Measurements from ENCODE around the gene SHKBP1.

The SHKBP1 gene

GRCh38 chr19:40547836-40548235, 28.8 kb upstream of the SHKBP1 start:
- in situ Hi-C loops (cut with HindIII; ENCODE audit: low sequenced_read_pairs) = no loop called here
- DNase-seq (ENCODE audit: low read depth, low spot score) = no peak
- H3K4me3 ChIP-seq (ENCODE audit: low read depth, low read length) = no peak overlapping the region
- no peak for TF ChIP-seq CTCF (IDR thresholded peaks at IDR 0.05; ENCODE audit: low read depth, low read length)

- H3K4me3 ChIP-seq (ENCODE audit: low read depth, low read length) = no peak overlapping the region
- TF ChIP-seq CTCF (IDR thresholded peaks at IDR 0.05; ENCODE audit: low read depth, low read length) = peak; percentile 49
- in situ Hi-C loops (cut with HindIII; ENCODE audit: low sequenced_read_pairs) = no loop called here
- peak; percentile 48 for DNase-seq (ENCODE audit: low read depth, low spot score)
These were observed 27.5 kb upstream of the SHKBP1 start for GRCh38 chr19:40549007-40549708.

- no peak overlapping the region for H3K4me3 ChIP-seq (ENCODE audit: low read depth, low read length)
- no peak for TF ChIP-seq CTCF (IDR thresholded peaks at IDR 0.05; ENCODE audit: low read depth, low read length)
- in situ Hi-C loops (cut with HindIII; ENCODE audit: low sequenced_read_pairs) = no loop called here
- DNase-seq (ENCODE audit: low read depth, low spot score) = no peak
These were observed 25.7 kb upstream of the SHKBP1 start for GRCh38 chr19:40550951-40551350.

GRCh38 chr19:40552848-40553247, 23.8 kb upstream of the SHKBP1 start:
- no peak for DNase-seq (ENCODE audit: low read depth, low spot score)
- TF ChIP-seq CTCF (IDR thresholded peaks at IDR 0.05; ENCODE audit: low read depth, low read length) = no peak
- in situ Hi-C loops (cut with HindIII; ENCODE audit: low sequenced_read_pairs) = no loop called here
- no peak overlapping the region for H3K4me3 ChIP-seq (ENCODE audit: low read depth, low read length)

- in situ Hi-C loops (cut with HindIII; ENCODE audit: low sequenced_read_pairs) = no loop called here
- H3K4me3 ChIP-seq (ENCODE audit: low read depth, low read length) = no peak overlapping the region
- no peak for TF ChIP-seq CTCF (IDR thresholded peaks at IDR 0.05; ENCODE audit: low read depth, low read length)
- DNase-seq (ENCODE audit: low read depth, low spot score) = no peak
These were observed 22.5 kb upstream of the SHKBP1 start for GRCh38 chr19:40553885-40554857.

GRCh38 chr19:40555978-40556689, 20.5 kb upstream of the SHKBP1 start:
- in situ Hi-C loops (cut with HindIII; ENCODE audit: low sequenced_read_pairs) = no loop called here
- no peak for DNase-seq (ENCODE audit: low read depth, low spot score)
- no peak for TF ChIP-seq CTCF (IDR thresholded peaks at IDR 0.05; ENCODE audit: low read depth, low read length)
- H3K4me3 ChIP-seq (ENCODE audit: low read depth, low read length) = no peak overlapping the region

Data from astrocyte of the spinal cord (primary cell).